ENCODE measurements around the gene PSMB11.

GRCh38 chr14:23060536-23061260 is 18.7 kb downstream of the PSMB11 start:
- TF ChIP-seq POLR2A (IDR thresholded peaks at IDR 0.05; ENCODE audit: low read depth, low read length) (no peak), TAF1 (IDR thresholded peaks at IDR 0.05; ENCODE audit: borderline replicate concordance, low read depth, low read length) (no peak)

Measured in GM12892 (cell line).